CD4-positive, alpha-beta T cell treated with Interleukin-21 for 1 hour (primary cell): ENCODE measurements around the gene RRP7A.
"Not testable (repeated sequence)": the region's sequence is repeated elsewhere in the genome, so short reads cannot be mapped to it uniquely, and the experiment has no call there.

Experiments
- DNase-seq: peaks from one replicate; pipeline ENCODE4 v3.0.0-alpha.2; 2020

Gene RRP7A

GRCh38 chr22:42493393-42493792, 26.2 kb downstream of the RRP7A start:
- no peak for DNase-seq

GRCh38 chr22:42492323-42492690, 27.3 kb downstream of the RRP7A start:
- no peak for DNase-seq

GRCh38 chr22:42490243-42490832, 29.3 kb downstream of the RRP7A start:
- no peak for DNase-seq

- DNase-seq: no peak
These were observed 30.6 kb downstream of the RRP7A start for GRCh38 chr22:42489000-42489399.

- DNase-seq: no peak
These were observed 35.1 kb downstream of the RRP7A start for GRCh38 chr22:42484506-42484905.

GRCh38 chr22:42483610-42484223, 35.9 kb downstream of the RRP7A start:
- DNase-seq: not testable (repeated sequence)

GRCh38 chr22:42475122-42475521, 44.5 kb downstream of the RRP7A start:
- no peak for DNase-seq

GRCh38 chr22:42473484-42474193, 46.0 kb downstream of the RRP7A start:
- peak; percentile 46 for DNase-seq

- DNase-seq: no peak
These were observed 46.9 kb downstream of the RRP7A start for GRCh38 chr22:42472671-42473070.

GRCh38 chr22:42471441-42471840, 48.2 kb downstream of the RRP7A start:
- DNase-seq: no peak

- no peak for DNase-seq
These were observed 49.1 kb downstream of the RRP7A start for GRCh38 chr22:42470366-42471082.

- DNase-seq: no peak
These were observed 50.8 kb downstream of the RRP7A start for GRCh38 chr22:42468841-42469240.

- DNase-seq: no peak
These were observed 57.6 kb downstream of the RRP7A start for GRCh38 chr22:42462016-42462415.

- DNase-seq: no peak
These were observed 58.1 kb downstream of the RRP7A start for GRCh38 chr22:42461511-42461910.
